GM12878 (cell line): Measurements from ENCODE around the gene PCBP1.

ENCODE experiments used
- CEBPZ ChIP-seq: fragments of 150-350 bp; IDR thresholded peaks from 2 replicates; pipeline ENCODE4 v1.6.1; 2016; ENCODE audit warnings: low read depth, low read length
- EP300 ChIP-seq, 2 experiments: fragments of 150-350 bp in 1 of 2; IDR thresholded peaks; 2 replicates each; pipeline ENCODE4 v1.6.1; 2011 to 2012; ENCODE audit warnings: low read depth in 2 of 2, low read length in 2 of 2, borderline replicate concordance in 1 of 2, improper control_type of control experiment in 1 of 2, inconsistent platforms in 1 of 2; ENCODE audit not compliant: control insufficient read depth in 1 of 2
- ETV6 ChIP-seq, 2 experiments: fragments of 450-650 bp in 1 of 2; IDR thresholded peaks in 1 of 2; conservative IDR thresholded peaks in 1 of 2; 2 replicates each; pipeline ENCODE4 v1.6.1; 2014; ENCODE audit warnings: antibody characterized with exemption in 1 of 2, borderline replicate concordance in 1 of 2, low read depth in 1 of 2, mild to moderate bottlenecking in 1 of 2, moderate library complexity in 1 of 2
- EZH2 ChIP-seq: IDR thresholded peaks from 2 replicates; pipeline ENCODE4 v1.6.1; 2012; ENCODE audit warnings: low read depth, mild to moderate bottlenecking, control low read depth, inconsistent platforms, low read length, borderline replicate concordance; ENCODE audit not compliant: control insufficient read depth
- HDAC2 ChIP-seq: fragments of 200-600 bp; sonication (generic); IDR thresholded peaks from 2 replicates; pipeline ENCODE4 v1.6.1; 2017
- RFX5 ChIP-seq: IDR thresholded peaks from 2 replicates; pipeline ENCODE4 v1.6.1; 2011; ENCODE audit warnings: low read depth, low read length, improper control_type of control experiment
- SMC3 ChIP-seq: IDR thresholded peaks from 2 replicates; pipeline ENCODE4 v1.6.1; 2011; ENCODE audit warnings: low read length, improper control_type of control experiment, borderline replicate concordance
- TF ChIP-seq, protein P1 (sequence below), 3 experiments: IDR thresholded peaks in 2 of 3; conservative IDR thresholded peaks in 1 of 3; 2 replicates each; pipeline ENCODE4 v1.5.1; 2011; ENCODE audit warnings: low read depth in 3 of 3, low read length in 3 of 3, mild to moderate bottlenecking in 3 of 3, control low read depth in 2 of 3, moderate library complexity in 2 of 3, inconsistent platforms in 1 of 3, mixed read lengths in 1 of 3; ENCODE audit not compliant: control insufficient read depth in 2 of 3, insufficient read depth in 1 of 3; ENCODE audit errors: extremely low read depth in 1 of 3
- TF ChIP-seq, protein P2 (sequence below): fragments of 450-650 bp; IDR thresholded peaks from 2 replicates; pipeline ENCODE4 v1.6.1; 2017; ENCODE audit warnings: mild to moderate bottlenecking
- TF ChIP-seq, protein P3 (sequence below): IDR thresholded peaks from 2 replicates; pipeline ENCODE4 v1.6.1; 2012; ENCODE audit warnings: mild to moderate bottlenecking, low read depth, low read length
- TF ChIP-seq, protein P4 (sequence below): fragments of 150-350 bp; IDR thresholded peaks from 2 replicates; pipeline ENCODE4 v1.6.1; 2014; ENCODE audit warnings: mild to moderate bottlenecking, low read depth, low read length

DNA sequence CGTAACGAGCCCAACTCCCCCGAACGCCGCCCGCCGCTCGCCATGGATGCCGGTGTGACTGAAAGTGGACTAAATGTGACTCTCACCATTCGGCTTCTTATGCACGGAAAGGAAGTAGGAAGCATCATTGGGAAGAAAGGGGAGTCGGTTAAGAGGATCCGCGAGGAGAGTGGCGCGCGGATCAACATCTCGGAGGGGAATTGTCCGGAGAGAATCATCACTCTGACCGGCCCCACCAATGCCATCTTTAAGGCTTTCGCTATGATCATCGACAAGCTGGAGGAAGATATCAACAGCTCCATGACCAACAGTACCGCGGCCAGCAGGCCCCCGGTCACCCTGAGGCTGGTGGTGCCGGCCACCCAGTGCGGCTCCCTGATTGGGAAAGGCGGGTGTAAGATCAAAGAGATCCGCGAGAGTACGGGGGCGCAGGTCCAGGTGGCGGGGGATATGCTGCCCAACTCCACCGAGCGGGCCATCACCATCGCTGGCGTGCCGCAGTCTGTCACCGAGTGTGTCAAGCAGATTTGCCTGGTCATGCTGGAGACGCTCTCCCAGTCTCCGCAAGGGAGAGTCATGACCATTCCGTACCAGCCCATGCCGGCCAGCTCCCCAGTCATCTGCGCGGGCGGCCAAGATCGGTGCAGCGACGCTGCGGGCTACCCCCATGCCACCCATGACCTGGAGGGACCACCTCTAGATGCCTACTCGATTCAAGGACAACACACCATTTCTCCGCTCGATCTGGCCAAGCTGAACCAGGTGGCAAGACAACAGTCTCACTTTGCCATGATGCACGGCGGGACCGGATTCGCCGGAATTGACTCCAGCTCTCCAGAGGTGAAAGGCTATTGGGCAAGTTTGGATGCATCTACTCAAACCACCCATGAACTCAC, 673 bp downstream of the PCBP1 start:
- TF ChIP-seq SMC3 (peak; percentile 7; the same call in 1 of the 2 replicates), ETV6 (conservative IDR thresholded peaks at IDR 0.05 in 1 of 2, IDR thresholded peaks at IDR 0.05 in 1 of 2; ENCODE audit: borderline replicate concordance in 1 of 2, low read depth in 1 of 2) (no peak), HDAC2 (no peak), CEBPZ (no peak), EZH2 (no peak), RFX5 (no peak), EP300 (IDR thresholded peaks at IDR 0.05; ENCODE audit: borderline replicate concordance in 1 of 2, control insufficient read depth in 1 of 2, low read depth in 2 of 2, low read length in 2 of 2) (no peak)
- TF ChIP-seq, protein P1, sequence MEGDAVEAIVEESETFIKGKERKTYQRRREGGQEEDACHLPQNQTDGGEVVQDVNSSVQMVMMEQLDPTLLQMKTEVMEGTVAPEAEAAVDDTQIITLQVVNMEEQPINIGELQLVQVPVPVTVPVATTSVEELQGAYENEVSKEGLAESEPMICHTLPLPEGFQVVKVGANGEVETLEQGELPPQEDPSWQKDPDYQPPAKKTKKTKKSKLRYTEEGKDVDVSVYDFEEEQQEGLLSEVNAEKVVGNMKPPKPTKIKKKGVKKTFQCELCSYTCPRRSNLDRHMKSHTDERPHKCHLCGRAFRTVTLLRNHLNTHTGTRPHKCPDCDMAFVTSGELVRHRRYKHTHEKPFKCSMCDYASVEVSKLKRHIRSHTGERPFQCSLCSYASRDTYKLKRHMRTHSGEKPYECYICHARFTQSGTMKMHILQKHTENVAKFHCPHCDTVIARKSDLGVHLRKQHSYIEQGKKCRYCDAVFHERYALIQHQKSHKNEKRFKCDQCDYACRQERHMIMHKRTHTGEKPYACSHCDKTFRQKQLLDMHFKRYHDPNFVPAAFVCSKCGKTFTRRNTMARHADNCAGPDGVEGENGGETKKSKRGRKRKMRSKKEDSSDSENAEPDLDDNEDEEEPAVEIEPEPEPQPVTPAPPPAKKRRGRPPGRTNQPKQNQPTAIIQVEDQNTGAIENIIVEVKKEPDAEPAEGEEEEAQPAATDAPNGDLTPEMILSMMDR (IDR thresholded peaks at IDR 0.05 in 2 of 3, conservative IDR thresholded peaks at IDR 0.05 in 1 of 3; ENCODE audit: control insufficient read depth in 2 of 3, extremely low read depth in 1 of 3, insufficient read depth in 1 of 3, low read depth in 3 of 3, low read length in 3 of 3) = peak in 1 of 3 experiments; percentile 17; a peak in 1 of 6 replicates
- TF ChIP-seq, protein P2, sequence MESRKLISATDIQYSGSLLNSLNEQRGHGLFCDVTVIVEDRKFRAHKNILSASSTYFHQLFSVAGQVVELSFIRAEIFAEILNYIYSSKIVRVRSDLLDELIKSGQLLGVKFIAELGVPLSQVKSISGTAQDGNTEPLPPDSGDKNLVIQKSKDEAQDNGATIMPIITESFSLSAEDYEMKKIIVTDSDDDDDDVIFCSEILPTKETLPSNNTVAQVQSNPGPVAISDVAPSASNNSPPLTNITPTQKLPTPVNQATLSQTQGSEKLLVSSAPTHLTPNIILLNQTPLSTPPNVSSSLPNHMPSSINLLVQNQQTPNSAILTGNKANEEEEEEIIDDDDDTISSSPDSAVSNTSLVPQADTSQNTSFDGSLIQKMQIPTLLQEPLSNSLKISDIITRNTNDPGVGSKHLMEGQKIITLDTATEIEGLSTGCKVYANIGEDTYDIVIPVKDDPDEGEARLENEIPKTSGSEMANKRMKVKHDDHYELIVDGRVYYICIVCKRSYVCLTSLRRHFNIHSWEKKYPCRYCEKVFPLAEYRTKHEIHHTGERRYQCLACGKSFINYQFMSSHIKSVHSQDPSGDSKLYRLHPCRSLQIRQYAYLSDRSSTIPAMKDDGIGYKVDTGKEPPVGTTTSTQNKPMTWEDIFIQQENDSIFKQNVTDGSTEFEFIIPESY = no peak
- TF ChIP-seq, protein P3, sequence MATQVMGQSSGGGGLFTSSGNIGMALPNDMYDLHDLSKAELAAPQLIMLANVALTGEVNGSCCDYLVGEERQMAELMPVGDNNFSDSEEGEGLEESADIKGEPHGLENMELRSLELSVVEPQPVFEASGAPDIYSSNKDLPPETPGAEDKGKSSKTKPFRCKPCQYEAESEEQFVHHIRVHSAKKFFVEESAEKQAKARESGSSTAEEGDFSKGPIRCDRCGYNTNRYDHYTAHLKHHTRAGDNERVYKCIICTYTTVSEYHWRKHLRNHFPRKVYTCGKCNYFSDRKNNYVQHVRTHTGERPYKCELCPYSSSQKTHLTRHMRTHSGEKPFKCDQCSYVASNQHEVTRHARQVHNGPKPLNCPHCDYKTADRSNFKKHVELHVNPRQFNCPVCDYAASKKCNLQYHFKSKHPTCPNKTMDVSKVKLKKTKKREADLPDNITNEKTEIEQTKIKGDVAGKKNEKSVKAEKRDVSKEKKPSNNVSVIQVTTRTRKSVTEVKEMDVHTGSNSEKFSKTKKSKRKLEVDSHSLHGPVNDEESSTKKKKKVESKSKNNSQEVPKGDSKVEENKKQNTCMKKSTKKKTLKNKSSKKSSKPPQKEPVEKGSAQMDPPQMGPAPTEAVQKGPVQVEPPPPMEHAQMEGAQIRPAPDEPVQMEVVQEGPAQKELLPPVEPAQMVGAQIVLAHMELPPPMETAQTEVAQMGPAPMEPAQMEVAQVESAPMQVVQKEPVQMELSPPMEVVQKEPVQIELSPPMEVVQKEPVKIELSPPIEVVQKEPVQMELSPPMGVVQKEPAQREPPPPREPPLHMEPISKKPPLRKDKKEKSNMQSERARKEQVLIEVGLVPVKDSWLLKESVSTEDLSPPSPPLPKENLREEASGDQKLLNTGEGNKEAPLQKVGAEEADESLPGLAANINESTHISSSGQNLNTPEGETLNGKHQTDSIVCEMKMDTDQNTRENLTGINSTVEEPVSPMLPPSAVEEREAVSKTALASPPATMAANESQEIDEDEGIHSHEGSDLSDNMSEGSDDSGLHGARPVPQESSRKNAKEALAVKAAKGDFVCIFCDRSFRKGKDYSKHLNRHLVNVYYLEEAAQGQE = no peak
- TF ChIP-seq, protein P4, sequence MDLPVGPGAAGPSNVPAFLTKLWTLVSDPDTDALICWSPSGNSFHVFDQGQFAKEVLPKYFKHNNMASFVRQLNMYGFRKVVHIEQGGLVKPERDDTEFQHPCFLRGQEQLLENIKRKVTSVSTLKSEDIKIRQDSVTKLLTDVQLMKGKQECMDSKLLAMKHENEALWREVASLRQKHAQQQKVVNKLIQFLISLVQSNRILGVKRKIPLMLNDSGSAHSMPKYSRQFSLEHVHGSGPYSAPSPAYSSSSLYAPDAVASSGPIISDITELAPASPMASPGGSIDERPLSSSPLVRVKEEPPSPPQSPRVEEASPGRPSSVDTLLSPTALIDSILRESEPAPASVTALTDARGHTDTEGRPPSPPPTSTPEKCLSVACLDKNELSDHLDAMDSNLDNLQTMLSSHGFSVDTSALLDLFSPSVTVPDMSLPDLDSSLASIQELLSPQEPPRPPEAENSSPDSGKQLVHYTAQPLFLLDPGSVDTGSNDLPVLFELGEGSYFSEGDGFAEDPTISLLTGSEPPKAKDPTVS = no peak
